ENCODE data around the gene PTCH1.

- TF ChIP-seq CTCF (IDR thresholded peaks at IDR 0.05; ENCODE audit: borderline replicate concordance, extremely low read depth, low read length, poor library complexity, severe bottlenecking) (no peak), EZH2 (IDR thresholded peaks at IDR 0.05; ENCODE audit: borderline replicate concordance, low read depth, low read length, severe bottlenecking) (no peak)
Measured at GRCh38 chr9:95478335-95478734, 38.4 kb downstream of the PTCH1 start.
